ENCODE measurements around the gene SMLR1. TPM values are rescaled to one million over a fixed set of nuclear protein-coding genes. Genes with fewer than 3 reads are reported as not detected.

Gene SMLR1
- total RNA-seq, 1 experiment from 2014 or later, result not detected

Other genes starting within 250 kb of the SMLR1 start
- gene EPB41L2, start 235.8 kb downstream of the SMLR1 start, total RNA-seq (2014; rRNA removed; shearing (Covaris generic)), result 4.7 and 7.3 TPM in 2 replicates

Data from NCI-H460 (cell line).